Posterior cingulate gyrus (tissue), 11 donors: ENCODE results near the gene INO80E.
"Not testable (repeated sequence)": the region's sequence is repeated elsewhere in the genome, so short reads cannot be mapped to it uniquely, and the experiment has no call there.

Source experiments
- DNase-seq, 10 donors: peaks; one replicate each; pipeline versions ENCODE4 v3.0.0 to v3.0.0-alpha.2; 2020 to 2021; ENCODE audit warnings: mixed read lengths in 3 of 10
- intact Hi-C: fragments of 100-400 bp; cut with DNase I; formaldehyde crosslinking; loops from one replicate; pipeline ENCODE4 v1.15.1; 2023

Gene INO80E

GRCh38 chr16:29995911-29996765 is at the start of gene INO80E:
INO80E (plus strand) TSS chr16:29996241; CDS start chr16:29996311, 70 bp downstream.
- DNase-seq = peak; percentile 99 to 100 (median 100)
- intact Hi-C loops = loop anchor here (1.0 to 10.0 kb wide), 2 partner anchors 23 to 181 kb away; partner anchors contain the start of genes PAGR1, PRRT2 and TAOK2

- intact Hi-C loops = no loop called here
- no peak for DNase-seq
Observed at GRCh38 chr16:29947897-29948296, 48.1 kb upstream of the INO80E start.

- intact Hi-C loops = no loop called here
- DNase-seq = no peak
Observed at GRCh38 chr16:29950806-29951461, 45.1 kb upstream of the INO80E start.

- DNase-seq = no peak
- intact Hi-C loops = no loop called here
Observed at GRCh38 chr16:29951625-29952365, 44.2 kb upstream of the INO80E start.

GRCh38 chr16:29958756-29959155 is 37.3 kb upstream of the INO80E start:
- intact Hi-C loops = no loop called here
- DNase-seq = no peak

GRCh38 chr16:29959293-29959692 is 36.7 kb upstream of the INO80E start:
- no peak for DNase-seq
- intact Hi-C loops = no loop called here

GRCh38 chr16:29959821-29960220 is 36.2 kb upstream of the INO80E start:
- not testable (repeated sequence) for DNase-seq
- intact Hi-C loops = loop anchor here (5.0 kb wide), 1 partner anchor 33 kb away; the partner anchor contains the start of gene KCTD13

- no peak for DNase-seq
- intact Hi-C loops = loop anchor here (5.0 kb wide), 1 partner anchor 34 kb away; the partner anchor contains the start of gene KCTD13
Observed at GRCh38 chr16:29961127-29961478, 34.9 kb upstream of the INO80E start.

- intact Hi-C loops = loop anchor here (5.0 kb wide), 1 partner anchor 34 kb away; the partner anchor contains the start of gene KCTD13
- peak; percentile 82 to 99 (median 90) for DNase-seq
Observed at GRCh38 chr16:29961479-29962343, 34.3 kb upstream of the INO80E start, which contains the start of gene TMEM219. TMEM219 (plus strand) TSS chr16:29962079; CDS start chr16:29963144, 1,065 bp downstream.

GRCh38 chr16:29962344-29962994 is 33.6 kb upstream of the INO80E start:
- intact Hi-C loops = loop anchor here (5.0 kb wide), 1 partner anchor 35 kb away; the partner anchor contains the start of gene KCTD13
- DNase-seq = peak in 3 of 10 donors; percentile 5 to 67 (median 15)

GRCh38 chr16:29963021-29963743 is 32.9 kb upstream of the INO80E start:
- peak in 2 of 10 donors; percentile 39 to 59 for DNase-seq
- intact Hi-C loops = loop anchor here (5.0 kb wide), 1 partner anchor 36 kb away; the partner anchor contains the start of gene KCTD13

- intact Hi-C loops = no loop called here
- DNase-seq = peak in 1 of 10 donors; percentile 6
Observed at GRCh38 chr16:29968205-29968604, 27.8 kb upstream of the INO80E start.

GRCh38 chr16:29971304-29971703 is 24.7 kb upstream of the INO80E start:
- intact Hi-C loops = loop anchor here (5.0 kb wide), 1 partner anchor 109 kb away; the partner anchor contains the start of gene CDIPT
- DNase-seq = peak in 1 of 10 donors; percentile 22

- DNase-seq = peak in 1 of 10 donors; percentile 1
Observed at GRCh38 chr16:29972500-29972899, 23.5 kb upstream of the INO80E start.

GRCh38 chr16:29972992-29973383 is 23.1 kb upstream of the INO80E start:
- intact Hi-C loops = loop anchor here (1.0 to 5.0 kb wide), 3 partner anchors 22 to 111 kb away; partner anchors contain the start of genes CDIPT, HIRIP3 and SEZ6L2

More at GRCh38 chr16:29972500-29972899, 23.5 kb upstream of the INO80E start:
- intact Hi-C loops = loop anchor here (2.0 to 5.0 kb wide), 2 partner anchors 74 to 110 kb away; partner anchors contain the start of genes CDIPT and SEZ6L2

GRCh38 chr16:29973384-29974246 is 22.4 kb upstream of the INO80E start, which contains the start of gene TAOK2:
TAOK2 (plus strand) TSS chr16:29973868; CDS start chr16:29977773, 3,905 bp downstream.
- DNase-seq = peak; percentile 97 to 100 (median 99)
- intact Hi-C loops = loop anchor here (1.0 to 5.0 kb wide), 3 partner anchors 22 to 111 kb away; partner anchors contain the start of genes CDIPT, HIRIP3 and SEZ6L2

More at GRCh38 chr16:29972992-29973383, 23.1 kb upstream of the INO80E start:
- peak in 1 of 10 donors; percentile 5 for DNase-seq
